A172 (cell line): ENCODE measurements around the gene ZNF296. TPM values are rescaled to one million over a fixed set of nuclear protein-coding genes. Genes with fewer than 3 reads are reported as not detected.

Source experiments
- DNase-seq: peaks from one replicate; pipeline ENCODE4 v3.0.0-alpha.2; 2015; ENCODE audit warnings: low spot score
- total RNA-seq: library from RNA; depleted of rRNA; stranded (reverse); fragments of >200 nt; shearing (Covaris generic); gene quantifications from 2 replicates; pipeline ENCODE4 v1.2.3, GENCODE V29; 2014

Gene ZNF296
- total RNA-seq, 1 experiment from 2014 or later = not detected

GRCh38 chr19:45103508-45104319 lies 27.4 kb upstream of the ZNF296 start:
- no peak for DNase-seq

- DNase-seq = no peak
Observed at GRCh38 chr19:45103156-45103507, 26.9 kb upstream of the ZNF296 start.

GRCh38 chr19:45102481-45102880 lies 26.2 kb upstream of the ZNF296 start:
- no peak for DNase-seq

- DNase-seq = no peak
Observed at GRCh38 chr19:45101806-45102205, 25.5 kb upstream of the ZNF296 start.

- no peak for DNase-seq
Observed at GRCh38 chr19:45100846-45101252, 24.6 kb upstream of the ZNF296 start.

GRCh38 chr19:45100201-45100600 lies 23.9 kb upstream of the ZNF296 start:
- no peak for DNase-seq

- no peak for DNase-seq
Observed at GRCh38 chr19:45099467-45100191, 23.4 kb upstream of the ZNF296 start.

- DNase-seq = peak; percentile 7
Observed at GRCh38 chr19:45098521-45099466, 22.5 kb upstream of the ZNF296 start.

GRCh38 chr19:45097776-45098520 lies 21.7 kb upstream of the ZNF296 start:
- DNase-seq = peak; percentile 91

- DNase-seq = no peak
Observed at GRCh38 chr19:45097450-45097775, 21.1 kb upstream of the ZNF296 start.

GRCh38 chr19:45096700-45097099 lies 20.4 kb upstream of the ZNF296 start:
- no peak for DNase-seq

- DNase-seq = no peak
Observed at GRCh38 chr19:45095496-45096413, 19.5 kb upstream of the ZNF296 start.

- no peak for DNase-seq
Observed at GRCh38 chr19:45094707-45095106, 18.4 kb upstream of the ZNF296 start.

GRCh38 chr19:45094137-45094536 lies 17.9 kb upstream of the ZNF296 start:
- no peak for DNase-seq

GRCh38 chr19:45092747-45093678 lies 16.7 kb upstream of the ZNF296 start, which contains the start of gene PPP1R37:
TSS of gene PPP1R37 (plus strand) at chr19:45093179. CDS start at chr19:45093326, 147 bp downstream.
- DNase-seq = peak; percentile 80

GRCh38 chr19:45091031-45091923 lies 15.0 kb upstream of the ZNF296 start:
- peak; percentile 87 for DNase-seq

GRCh38 chr19:45090606-45091005 lies 14.3 kb upstream of the ZNF296 start:
- no peak for DNase-seq

GRCh38 chr19:45090034-45090433 lies 13.8 kb upstream of the ZNF296 start:
- no peak for DNase-seq
